B cell (primary cell): ENCODE results near the gene STK11. TPM values are rescaled to one million over a fixed set of nuclear protein-coding genes. Genes with fewer than 3 reads are reported as not detected.

Experiments
- ATAC-seq: fragments of 200-7000 bp; cut with Tn5 transposase; one replicate; pipeline ENCODE4 v1.10.0; 2021; ENCODE audit warnings: low read depth, mild to moderate bottlenecking, moderate number of reproducible peaks, moderate library complexity
- CTCF ChIA-PET: fragments of 350-600 bp; sonication (Branson Sonifier 250); formaldehyde crosslinking; loops from one replicate; lab custom pipeline; 2021; ENCODE audit warnings: antibody characterized with exemption, inconsistent platforms; lab: Charles Lee
- POLR2A ChIA-PET: fragments of 350-600 bp; sonication (Branson Sonifier 250); formaldehyde crosslinking; loops from one replicate; lab custom pipeline; 2021; ENCODE audit warnings: antibody characterized with exemption; lab: Charles Lee
- DNase-seq: peaks from one replicate; pipeline ENCODE4 v3.0.0; 2013
- H2AFZ ChIP-seq: 2 replicates; pipeline ENCODE4 v1.6.1; 2012; ENCODE audit warnings: mild to moderate bottlenecking, low read depth, low read length; ENCODE audit not compliant: insufficient read depth, poor library complexity, severe bottlenecking
- H3K27ac ChIP-seq, 2 donors: 1 replicate in 1 of 2; 2 replicates in 1 of 2; pipeline ENCODE4 v1.5.1; 2012 to 2013; ENCODE audit warnings: low read length in 2 of 2, mild to moderate bottlenecking in 2 of 2, moderate library complexity in 1 of 2
- H3K27me3 ChIP-seq, 4 experiments: fragments of 200-600 bp in 1 of 4; sonication (generic) in 1 of 4; replicated peaks in 1 of 4; 1 replicate in 2 of 4; 2 replicates in 2 of 4; pipeline versions ENCODE4 v1.6.1 to v1.7.0; 2013 to 2016; ENCODE audit warnings: low read length in 3 of 4, mild to moderate bottlenecking in 2 of 4, mixed read lengths in 1 of 4, moderate library complexity in 1 of 4; ENCODE audit not compliant: insufficient read depth in 4 of 4, control insufficient read depth in 3 of 4; ENCODE audit errors: control extremely low read depth in 1 of 4
- H3K36me3 ChIP-seq, 2 experiments: replicated peaks in 1 of 2; 1 replicate in 1 of 2; 2 replicates in 1 of 2; pipeline versions ENCODE4 v1.6.1 to v1.7.1; 2013; ENCODE audit warnings: low read length in 1 of 2; ENCODE audit not compliant: insufficient read depth in 2 of 2, control insufficient read depth in 1 of 2; ENCODE audit errors: control extremely low read depth in 1 of 2, extremely low read depth in 1 of 2
- H3K4me1 ChIP-seq, 2 donors: fragments of 200-600 bp in 1 of 2; sonication (generic) in 1 of 2; 1 replicate in 1 of 2; 2 replicates in 1 of 2; pipeline versions ENCODE4 v1.5.1 to v1.6.1; 2013 to 2017; ENCODE audit warnings: low read length in 2 of 2; ENCODE audit not compliant: control insufficient read depth in 2 of 2, insufficient read depth in 2 of 2
- H3K4me2 ChIP-seq: replicated peaks from 2 replicates; pipeline ENCODE3; 2012; ENCODE audit warnings: mild to moderate bottlenecking, low read depth, low read length; ENCODE audit not compliant: poor library complexity, severe bottlenecking
- H3K4me3 ChIP-seq, 5 experiments: fragments of 200-600 bp in 1 of 5; sonication (generic) in 1 of 5; 1 replicate in 3 of 5; 2 replicates in 2 of 5; pipeline versions ENCODE4 v1.5.1 to v1.7.0; 2011 to 2016; ENCODE audit warnings: low read length in 4 of 5, mild to moderate bottlenecking in 4 of 5, low read depth in 2 of 5, control low read depth in 1 of 5, moderate library complexity in 1 of 5; ENCODE audit not compliant: insufficient read depth in 1 of 5; ENCODE audit errors: control extremely low read depth in 1 of 5, extremely low read depth in 1 of 5
- H3K79me2 ChIP-seq: fragments of 200-600 bp; sonication (generic); one replicate; pipeline ENCODE4 v1.6.0; 2016; ENCODE audit warnings: low read length; ENCODE audit not compliant: control insufficient read depth, insufficient read depth
- H3K9ac ChIP-seq: fragments of 200-600 bp; sonication (generic); 2 replicates; pipeline ENCODE4 v1.6.1; 2017; ENCODE audit warnings: mild to moderate bottlenecking, low read length, moderate library complexity
- H3K9me3 ChIP-seq, 3 donors: one replicate each; pipeline versions ENCODE4 v1.6.1 to v1.7.1; 2013; ENCODE audit warnings: low read length in 2 of 3; ENCODE audit not compliant: control insufficient read depth in 2 of 3, insufficient read depth in 1 of 3; ENCODE audit errors: control extremely low read depth in 1 of 3
- H4K20me1 ChIP-seq: 2 replicates; pipeline ENCODE4 v1.6.0; 2012; ENCODE audit warnings: mild to moderate bottlenecking, low read length; ENCODE audit not compliant: insufficient read depth, control insufficient read depth, poor library complexity, severe bottlenecking
- H3K27ac Mint-ChIP-seq: one replicate; pipeline ENCODE4 v1.8.0; 2021; ENCODE audit warnings: mixed read lengths
- H3K27me3 Mint-ChIP-seq: one replicate; pipeline ENCODE4 v1.8.0; 2021; ENCODE audit warnings: mixed read lengths
- H3K4me1 Mint-ChIP-seq: one replicate; pipeline ENCODE4 v1.8.0; 2021; ENCODE audit warnings: mixed read lengths
- H3K4me3 Mint-ChIP-seq: one replicate; pipeline ENCODE4 v1.8.0; 2021; ENCODE audit warnings: mixed read lengths
- H3K9me3 Mint-ChIP-seq: one replicate; pipeline ENCODE4 v1.8.0; 2022; ENCODE audit warnings: mixed read lengths; ENCODE audit not compliant: insufficient read depth
- EZH2 ChIP-seq: IDR thresholded peaks from 2 replicates; pipeline ENCODE4 v1.6.1; 2012; ENCODE audit warnings: borderline replicate concordance, low read depth, mild to moderate bottlenecking, moderate library complexity, low read length; ENCODE audit not compliant: insufficient read depth, poor library complexity, severe bottlenecking
- WGBS: methylation state at CpG from one replicate; pipeline ENCODE4 v1.1.5; 2013; ENCODE audit warnings: missing lambda C conversion rate; ENCODE audit not compliant: insufficient coverage; 5-methylcytosine and 5-hydroxymethylcytosine counted together
- intact Hi-C: fragments of 100-400 bp; cut with micrococcal nuclease; formaldehyde crosslinking; loops from one replicate; pipeline ENCODE4 v1.10.0; 2022
- polyA plus RNA-seq: library from polyadenylated mRNA; depleted of rRNA; stranded (reverse); fragments of >200 nt; gene quantifications from 2 replicates; pipeline ENCODE4 v1.2.3, GENCODE V29; 2012
- total RNA-seq, 2 donors: library from RNA; stranded (reverse); fragments of 120-200 nt in 1 of 2; gene quantifications; 1 replicate in 1 of 2; 2 replicates in 1 of 2; pipeline versions ENCODE4 v1.2.3 to v1.2.4, GENCODE V29; 2013 to 2022
- TF ChIP-seq, protein P1 (sequence below): fragments of 200-600 bp; IDR thresholded peaks from one replicate; pipeline ENCODE4 v1.8.0; 2022; ENCODE audit warnings: antibody characterized with exemption, mild to moderate bottlenecking

The STK11 gene
- total and polyA plus RNA-seq, 2 donors (not counting 1 experiment from before 2014, with no cell fraction given) = 87.9 to 89.9 TPM

GRCh38 chr19:1274852-1275259 lies 69.3 kb downstream of the STK11 start:
- Mint-ChIP-seq H3K4me1 (peaks cover 50% of the 10 kb centered on the region), H3K27me3 (no peaks in the 10 kb centered on the region), H3K27ac (peak overlapping the region; percentile 81), H3K9me3 (no peaks in the 10 kb centered on the region), H3K4me3 (peak overlapping the region; percentile 75)
- POLR2A ChIA-PET = interaction anchor here (0.6 to 1.8 kb wide), 7 partner anchors 8 to 216 kb away, joined by 3 to 15 read pairs (median 5); partner anchors contain the start of gene REEP6
- intact Hi-C loops = no loop called here
- Histone ChIP-seq H3K27me3 (no peaks in the 10 kb centered on the region), H3K4me1 (peaks cover 44 to 68% of the 10 kb centered on the region in 2 donors), H3K27ac (peak overlapping the region; percentile 73 to 97), H3K9me3 (no peaks in the 10 kb centered on the region), H3K4me3 (peak overlapping the region in 4 of 5 experiments; percentile 40 to 85 (median 76)), H2AFZ (no peak overlapping the region), H4K20me1 (peaks cover 81% of the 10 kb centered on the region), H3K4me2 (peak overlapping the region; percentile 100), H3K9ac (peak overlapping the region; percentile 89), H3K79me2 (peaks cover 77% of the 10 kb centered on the region), H3K36me3 (peaks cover 9 to 60% of the 10 kb centered on the region in 2 experiments)
- ATAC-seq = no peak
- CTCF ChIA-PET = interaction anchor here (0.7 to 6.1 kb wide), 7 partner anchors 9 to 551 kb away, joined by 3 to 51 read pairs (median 3); partner anchors contain the start of gene ARHGAP45
- TF ChIP-seq, protein P1, sequence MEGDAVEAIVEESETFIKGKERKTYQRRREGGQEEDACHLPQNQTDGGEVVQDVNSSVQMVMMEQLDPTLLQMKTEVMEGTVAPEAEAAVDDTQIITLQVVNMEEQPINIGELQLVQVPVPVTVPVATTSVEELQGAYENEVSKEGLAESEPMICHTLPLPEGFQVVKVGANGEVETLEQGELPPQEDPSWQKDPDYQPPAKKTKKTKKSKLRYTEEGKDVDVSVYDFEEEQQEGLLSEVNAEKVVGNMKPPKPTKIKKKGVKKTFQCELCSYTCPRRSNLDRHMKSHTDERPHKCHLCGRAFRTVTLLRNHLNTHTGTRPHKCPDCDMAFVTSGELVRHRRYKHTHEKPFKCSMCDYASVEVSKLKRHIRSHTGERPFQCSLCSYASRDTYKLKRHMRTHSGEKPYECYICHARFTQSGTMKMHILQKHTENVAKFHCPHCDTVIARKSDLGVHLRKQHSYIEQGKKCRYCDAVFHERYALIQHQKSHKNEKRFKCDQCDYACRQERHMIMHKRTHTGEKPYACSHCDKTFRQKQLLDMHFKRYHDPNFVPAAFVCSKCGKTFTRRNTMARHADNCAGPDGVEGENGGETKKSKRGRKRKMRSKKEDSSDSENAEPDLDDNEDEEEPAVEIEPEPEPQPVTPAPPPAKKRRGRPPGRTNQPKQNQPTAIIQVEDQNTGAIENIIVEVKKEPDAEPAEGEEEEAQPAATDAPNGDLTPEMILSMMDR = no peak
- no peak for TF ChIP-seq EZH2
- 63% methylated on average over 44 of the region's 44 CpGs for WGBS
- no peak for DNase-seq

DNA sequence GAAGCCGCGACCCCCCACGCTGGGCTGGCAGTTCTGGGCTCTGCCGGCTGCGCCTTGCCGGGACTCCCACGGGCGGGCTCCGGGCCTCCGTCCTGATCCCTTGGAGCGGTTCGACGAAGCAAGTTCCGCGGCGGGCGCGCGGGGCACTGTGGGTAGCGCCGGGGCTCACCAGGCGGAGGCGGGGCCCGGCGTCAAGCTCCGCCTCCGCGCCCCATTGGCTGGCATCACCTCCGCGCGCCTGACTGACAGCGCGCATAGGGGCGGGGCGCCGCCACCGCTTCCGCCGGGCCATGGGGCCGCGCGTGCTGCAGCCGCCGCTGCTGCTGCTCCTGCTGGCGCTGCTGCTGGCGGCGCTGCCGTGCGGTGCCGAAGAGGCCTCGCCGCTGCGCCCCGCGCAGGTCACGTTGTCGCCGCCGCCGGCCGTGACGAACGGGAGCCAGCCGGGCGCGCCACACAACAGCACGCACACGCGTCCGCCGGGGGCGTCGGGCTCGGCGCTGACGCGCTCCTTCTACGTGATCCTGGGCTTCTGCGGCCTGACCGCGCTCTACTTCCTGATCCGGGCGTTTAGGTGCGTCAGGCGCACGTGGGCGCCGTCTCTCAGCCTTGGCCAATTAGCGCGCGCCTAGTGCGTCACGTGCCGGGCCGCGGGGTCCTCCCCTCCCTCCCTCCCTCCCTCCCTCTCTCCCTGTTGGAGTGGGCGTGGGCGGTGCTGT lies 69.8 kb downstream of the STK11 start, which contains the start of gene FAM174C:
Gene FAM174C, plus strand, starts transcription at position 271 of the 716 bp plus-strand sequence. Its CDS starts 20 bp downstream, at position 291.
- Histone ChIP-seq H3K27me3 (no peaks in the 10 kb centered on the region), H3K27ac (peak within 1 kb of the TSS; percentile 93 to 97), H3K4me2 (peak within 1 kb of the TSS; percentile 100), H3K9ac (peak within 1 kb of the TSS; percentile 89), H3K4me1 (peaks cover 39 to 63% of the 10 kb centered on the region in 2 donors), H3K4me3 (peak within 1 kb of the TSS; percentile 30 to 85 (median 75)), H2AFZ (peak within 1 kb of the TSS; percentile 69), H3K79me2 (peaks cover 75% of the 10 kb centered on the region), H4K20me1 (peaks cover 81% of the 10 kb centered on the region), H3K9me3 (no peaks in the 10 kb centered on the region), H3K36me3 (peaks cover 9 to 58% of the 10 kb centered on the region in 2 experiments)
- Mint-ChIP-seq H3K27me3 (no peaks in the 10 kb centered on the region), H3K9me3 (no peaks in the 10 kb centered on the region), H3K4me3 (peak within 1 kb of the TSS; percentile 89), H3K27ac (peak within 1 kb of the TSS; percentile 94), H3K4me1 (peaks cover 49% of the 10 kb centered on the region)
- ChIA-PET POLR2A (interaction anchor here (0.5 to 1.8 kb wide), 9 partner anchors 9 to 778 kb away, joined by 3 to 15 read pairs (median 4); partner anchors contain the start of gene REEP6), CTCF (interaction anchor here (0.7 to 6.1 kb wide), 5 partner anchors 9 to 551 kb away, joined by 3 to 51 read pairs (median 3); partner anchors contain the start of gene ARHGAP45)
- TF ChIP-seq, protein P1 = peak; percentile 15
- no peak for TF ChIP-seq EZH2
- ATAC-seq (peak; percentile 82), DNase-seq (peak; percentile 99)
- WGBS = under 1% methylated on average over 98 of the region's 98 CpGs
- intact Hi-C loops = no loop called here
